GM10248 (cell line): Measurements from ENCODE around the gene ZNF776.

Experiments
- CTCF ChIA-PET: fragments of 300-600 bp; sonication (Branson Sonifier 250); formaldehyde crosslinking; extraction: SDS; loops from one replicate; lab custom pipeline; 2021; ENCODE audit warnings: antibody characterized with exemption; lab: Yijun Ruan, JAX
- POLR2A ChIA-PET: fragments of 350-650 bp; sonication (Branson Sonifier 250); formaldehyde crosslinking; extraction: SDS; loops from one replicate; lab custom pipeline; 2020; ENCODE audit warnings: antibody characterized with exemption; lab: Yijun Ruan, JAX
- DNase-seq: peaks from one replicate; pipeline ENCODE4 v3.0.0; 2012; ENCODE audit errors: extremely low spot score
- TF ChIP-seq, protein P1 (sequence below): IDR thresholded peaks from 2 replicates; pipeline ENCODE4 v1.5.1; 2012; ENCODE audit warnings: mild to moderate bottlenecking, low read depth; ENCODE audit errors: extremely low read depth, missing control alignments, control extremely low read depth

Gene ZNF776

DNA sequence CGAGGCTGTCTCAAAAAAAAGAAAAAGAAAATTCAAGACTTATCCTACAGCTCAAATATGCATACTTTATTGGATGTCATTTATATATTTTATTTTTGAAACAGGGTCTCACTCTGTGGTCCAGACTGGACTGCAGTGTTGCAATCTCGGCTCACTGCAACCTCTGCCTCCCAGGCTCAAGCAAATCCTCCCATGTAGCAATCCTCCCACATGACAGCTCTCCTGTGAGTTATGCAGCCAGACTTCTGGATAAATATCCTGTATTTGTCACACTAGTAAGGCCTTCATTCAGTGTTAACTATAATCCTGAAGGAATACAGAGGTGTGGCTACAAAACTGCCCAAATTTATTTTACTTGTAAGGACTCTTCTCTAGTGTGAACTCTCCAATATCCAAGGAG lies 60.9 kb downstream of the ZNF776 start:
- no peak for DNase-seq
- ChIA-PET POLR2A (interaction anchor here (0.6 kb wide), 1 partner anchor 36 kb away, joined by 4 read pairs; no protein-coding TSS in a partner anchor), CTCF (no interaction called here)
- TF ChIP-seq, protein P1, sequence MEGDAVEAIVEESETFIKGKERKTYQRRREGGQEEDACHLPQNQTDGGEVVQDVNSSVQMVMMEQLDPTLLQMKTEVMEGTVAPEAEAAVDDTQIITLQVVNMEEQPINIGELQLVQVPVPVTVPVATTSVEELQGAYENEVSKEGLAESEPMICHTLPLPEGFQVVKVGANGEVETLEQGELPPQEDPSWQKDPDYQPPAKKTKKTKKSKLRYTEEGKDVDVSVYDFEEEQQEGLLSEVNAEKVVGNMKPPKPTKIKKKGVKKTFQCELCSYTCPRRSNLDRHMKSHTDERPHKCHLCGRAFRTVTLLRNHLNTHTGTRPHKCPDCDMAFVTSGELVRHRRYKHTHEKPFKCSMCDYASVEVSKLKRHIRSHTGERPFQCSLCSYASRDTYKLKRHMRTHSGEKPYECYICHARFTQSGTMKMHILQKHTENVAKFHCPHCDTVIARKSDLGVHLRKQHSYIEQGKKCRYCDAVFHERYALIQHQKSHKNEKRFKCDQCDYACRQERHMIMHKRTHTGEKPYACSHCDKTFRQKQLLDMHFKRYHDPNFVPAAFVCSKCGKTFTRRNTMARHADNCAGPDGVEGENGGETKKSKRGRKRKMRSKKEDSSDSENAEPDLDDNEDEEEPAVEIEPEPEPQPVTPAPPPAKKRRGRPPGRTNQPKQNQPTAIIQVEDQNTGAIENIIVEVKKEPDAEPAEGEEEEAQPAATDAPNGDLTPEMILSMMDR, result no peak
